ENCODE measurements around the gene MAP7.

The MAP7 gene

DNA sequence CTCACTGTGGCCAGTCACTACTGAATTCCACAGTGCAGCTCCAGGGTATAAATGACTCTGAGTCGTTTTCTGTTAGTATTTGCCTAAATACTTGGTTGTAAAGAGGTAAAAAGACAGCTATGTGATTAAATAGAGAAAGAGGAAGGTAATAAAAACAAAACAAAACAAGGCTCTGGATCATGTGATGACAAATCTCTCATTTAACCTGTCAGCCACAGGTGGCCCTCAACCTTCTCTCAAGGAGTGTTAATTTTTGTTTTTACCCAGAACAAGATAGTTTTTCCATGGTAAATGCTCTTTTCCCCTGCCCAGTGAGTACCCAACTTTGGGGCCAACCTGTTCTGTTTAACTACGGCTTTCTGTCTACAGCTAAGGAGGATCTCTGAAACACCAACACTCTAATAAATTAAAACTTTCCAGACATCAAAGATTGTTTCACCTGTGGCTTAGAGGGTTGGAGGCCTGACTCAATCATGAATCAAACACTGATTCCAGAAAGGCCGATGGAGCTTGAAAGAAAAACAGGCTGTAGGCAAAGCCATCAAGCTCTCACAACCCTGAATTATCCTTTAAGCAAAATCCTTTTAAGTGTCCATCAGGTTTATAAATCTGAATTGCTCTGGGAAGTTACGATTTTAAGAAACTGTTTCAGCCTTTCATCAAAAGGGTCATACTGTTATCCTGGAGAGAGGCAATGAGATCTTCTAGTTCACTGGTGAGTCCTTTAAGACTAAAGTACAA, 179.1 kb downstream of the MAP7 start:
- Histone ChIP-seq H3K9me3 (ENCODE audit: control insufficient read depth, insufficient read depth, low read length) (no peaks in the 10 kb centered on the region), H3K27me3 (ENCODE audit: control insufficient read depth, insufficient read depth, low read length) (no peaks in the 10 kb centered on the region), H3K27ac (ENCODE audit: low read length) (no peak overlapping the region), H3K4me3 (ENCODE audit: low read length) (no peak overlapping the region), H3K36me3 (ENCODE audit: control insufficient read depth, insufficient read depth, low read length) (no peaks in the 10 kb centered on the region), H3K4me1 (ENCODE audit: control insufficient read depth, insufficient read depth, low read length) (no peaks in the 10 kb centered on the region)
- DNase-seq (ENCODE audit: low read depth, low spot score): no peak
- no CpG with 5 or more reads among the region's 4 CpGs for WGBS (ENCODE audit: insufficient coverage, insufficient read length)

GRCh38 chr6:136365776-136366354, 184.4 kb downstream of the MAP7 start:
- peaks cover 8% of the 10 kb centered on the region for H3K36me3 ChIP-seq (ENCODE audit: control insufficient read depth, insufficient read depth, low read length)
- DNase-seq (ENCODE audit: low read depth, low spot score): no peak
- H3K27ac ChIP-seq (ENCODE audit: low read length): no peak overlapping the region
- no peaks in the 10 kb centered on the region for H3K4me1 ChIP-seq (ENCODE audit: control insufficient read depth, insufficient read depth, low read length)
- H3K27me3 ChIP-seq (ENCODE audit: control insufficient read depth, insufficient read depth, low read length): no peaks in the 10 kb centered on the region
- no peak overlapping the region for H3K4me3 ChIP-seq (ENCODE audit: low read length)
- H3K9me3 ChIP-seq (ENCODE audit: control insufficient read depth, insufficient read depth, low read length): no peaks in the 10 kb centered on the region
- no CpG with 5 or more reads among the region's 11 CpGs for WGBS (ENCODE audit: insufficient coverage, insufficient read length)

- H3K27ac ChIP-seq (ENCODE audit: low read length): no peak overlapping the region
- no peaks in the 10 kb centered on the region for H3K9me3 ChIP-seq (ENCODE audit: control insufficient read depth, insufficient read depth, low read length)
- peaks cover 13% of the 10 kb centered on the region for H3K36me3 ChIP-seq (ENCODE audit: control insufficient read depth, insufficient read depth, low read length)
- no CpG with 5 or more reads among the region's 11 CpGs for WGBS (ENCODE audit: insufficient coverage, insufficient read length)
- H3K4me1 ChIP-seq (ENCODE audit: control insufficient read depth, insufficient read depth, low read length): no peaks in the 10 kb centered on the region
- no peaks in the 10 kb centered on the region for H3K27me3 ChIP-seq (ENCODE audit: control insufficient read depth, insufficient read depth, low read length)
- no peak overlapping the region for H3K4me3 ChIP-seq (ENCODE audit: low read length)
- DNase-seq (ENCODE audit: low read depth, low spot score): no peak
Measured at GRCh38 chr6:136362421-136363356, 187.5 kb downstream of the MAP7 start.

DNA sequence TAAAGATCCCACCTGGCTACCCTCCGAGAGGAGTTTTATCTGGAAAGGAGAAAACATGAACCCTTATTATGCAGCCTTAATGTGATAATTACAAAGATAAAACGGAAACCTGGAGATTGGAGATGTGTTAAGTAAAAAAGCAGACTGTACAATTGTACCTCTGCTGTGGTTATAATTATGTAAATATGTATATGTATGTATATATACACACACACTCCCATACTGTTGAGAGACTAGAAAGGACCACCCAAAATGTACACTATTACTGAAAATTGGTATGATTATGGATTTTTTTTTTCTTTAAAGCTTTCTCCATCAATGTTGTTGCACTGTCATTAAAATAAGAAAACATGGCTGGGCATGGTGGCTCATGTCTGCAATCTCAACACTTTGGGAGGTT, 188.4 kb downstream of the MAP7 start:
- Histone ChIP-seq H3K4me1 (ENCODE audit: control insufficient read depth, insufficient read depth, low read length) (no peaks in the 10 kb centered on the region), H3K36me3 (ENCODE audit: control insufficient read depth, insufficient read depth, low read length) (peaks cover 13% of the 10 kb centered on the region), H3K4me3 (ENCODE audit: low read length) (no peak overlapping the region), H3K9me3 (ENCODE audit: control insufficient read depth, insufficient read depth, low read length) (no peaks in the 10 kb centered on the region), H3K27me3 (ENCODE audit: control insufficient read depth, insufficient read depth, low read length) (no peaks in the 10 kb centered on the region), H3K27ac (ENCODE audit: low read length) (no peak overlapping the region)
- WGBS (ENCODE audit: insufficient coverage, insufficient read length): no CpG with 5 or more reads among the region's 2 CpGs
- no peak for DNase-seq (ENCODE audit: low read depth, low spot score)

DNA sequence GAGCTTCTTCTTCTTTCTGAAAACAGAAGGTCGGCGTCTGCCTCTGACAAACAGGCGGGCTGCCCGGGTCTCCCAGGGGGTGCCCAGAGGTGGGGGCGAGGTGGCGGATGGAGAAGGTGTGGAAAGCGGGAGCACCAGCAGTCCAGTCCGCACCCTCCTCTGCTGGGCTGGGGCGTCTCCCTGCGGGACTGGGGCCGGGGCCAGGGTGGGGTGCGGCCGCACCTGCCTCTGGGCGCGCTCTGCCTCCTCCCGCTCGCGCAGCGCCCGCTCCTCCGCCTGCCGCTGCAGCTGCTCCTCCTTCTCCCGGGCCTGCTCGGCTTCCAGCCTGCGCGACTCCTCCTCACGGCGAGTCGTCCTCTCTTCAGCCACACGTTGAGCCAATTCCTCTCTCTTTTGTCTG, 189.4 kb downstream of the MAP7 start:
- Histone ChIP-seq H3K4me1 (ENCODE audit: control insufficient read depth, insufficient read depth, low read length) (no peaks in the 10 kb centered on the region), H3K27me3 (ENCODE audit: control insufficient read depth, insufficient read depth, low read length) (no peaks in the 10 kb centered on the region), H3K9me3 (ENCODE audit: control insufficient read depth, insufficient read depth, low read length) (no peaks in the 10 kb centered on the region), H3K4me3 (ENCODE audit: low read length) (no peak overlapping the region), H3K27ac (ENCODE audit: low read length) (no peak overlapping the region), H3K36me3 (ENCODE audit: control insufficient read depth, insufficient read depth, low read length) (peaks cover 13% of the 10 kb centered on the region)
- DNase-seq (ENCODE audit: low read depth, low spot score): no peak
- no CpG with 5 or more reads among the region's 30 CpGs for WGBS (ENCODE audit: insufficient coverage, insufficient read length)

DNA sequence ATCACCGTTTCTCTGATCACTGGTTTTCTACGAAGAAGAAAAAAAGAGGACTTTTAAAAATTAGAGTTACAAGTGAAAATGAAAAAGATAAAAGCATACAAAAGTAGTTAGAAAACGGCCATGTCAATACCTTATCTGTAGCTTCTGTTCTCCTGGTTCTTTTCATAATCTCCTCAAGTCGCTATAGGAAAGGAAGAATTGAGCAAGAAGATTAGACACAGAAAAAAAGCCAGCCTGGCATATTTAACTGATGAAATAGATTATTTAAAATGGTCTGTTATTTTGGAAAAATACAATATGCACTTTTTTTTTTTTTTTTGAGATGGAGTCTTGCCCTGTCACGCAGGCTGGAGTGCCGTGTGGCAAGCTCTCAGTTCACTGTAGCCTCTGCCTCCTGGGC, 190.4 kb downstream of the MAP7 start:
- Histone ChIP-seq H3K4me1 (ENCODE audit: control insufficient read depth, insufficient read depth, low read length) (no peaks in the 10 kb centered on the region), H3K27me3 (ENCODE audit: control insufficient read depth, insufficient read depth, low read length) (no peaks in the 10 kb centered on the region), H3K9me3 (ENCODE audit: control insufficient read depth, insufficient read depth, low read length) (no peaks in the 10 kb centered on the region), H3K27ac (ENCODE audit: low read length) (no peak overlapping the region), H3K36me3 (ENCODE audit: control insufficient read depth, insufficient read depth, low read length) (peaks cover 10% of the 10 kb centered on the region), H3K4me3 (ENCODE audit: low read length) (no peak overlapping the region)
- DNase-seq (ENCODE audit: low read depth, low spot score): no peak
- 100% methylated on average over 1 of the region's 6 CpGs for WGBS (ENCODE audit: insufficient coverage, insufficient read length)

- no CpG with 5 or more reads among the region's 2 CpGs for WGBS (ENCODE audit: insufficient coverage, insufficient read length)
- no peaks in the 10 kb centered on the region; the same call in 1 of the 2 replicates for H3K36me3 ChIP-seq (ENCODE audit: control insufficient read depth, insufficient read depth, low read length)
- H3K27ac ChIP-seq (ENCODE audit: low read length): no peak overlapping the region
- no peaks in the 10 kb centered on the region for H3K27me3 ChIP-seq (ENCODE audit: control insufficient read depth, insufficient read depth, low read length)
- H3K4me1 ChIP-seq (ENCODE audit: control insufficient read depth, insufficient read depth, low read length): peaks cover 2% of the 10 kb centered on the region; the same call in 1 of the 2 replicates
- H3K4me3 ChIP-seq (ENCODE audit: low read length): no peak overlapping the region
- H3K9me3 ChIP-seq (ENCODE audit: control insufficient read depth, insufficient read depth, low read length): no peaks in the 10 kb centered on the region
- DNase-seq (ENCODE audit: low read depth, low spot score): no peak
Measured at GRCh38 chr6:136351518-136352110, 198.6 kb downstream of the MAP7 start.

- Histone ChIP-seq H3K27ac (ENCODE audit: low read length) (no peak overlapping the region), H3K36me3 (ENCODE audit: control insufficient read depth, insufficient read depth, low read length) (no peaks in the 10 kb centered on the region; the same call in 1 of the 2 replicates), H3K4me3 (ENCODE audit: low read length) (no peak overlapping the region), H3K9me3 (ENCODE audit: control insufficient read depth, insufficient read depth, low read length) (no peaks in the 10 kb centered on the region), H3K27me3 (ENCODE audit: control insufficient read depth, insufficient read depth, low read length) (no peaks in the 10 kb centered on the region), H3K4me1 (ENCODE audit: control insufficient read depth, insufficient read depth, low read length) (peaks cover 2% of the 10 kb centered on the region; the same call in 1 of the 2 replicates)
- no CpG with 5 or more reads among the region's 3 CpGs for WGBS (ENCODE audit: insufficient coverage, insufficient read length)
- no peak for DNase-seq (ENCODE audit: low read depth, low spot score)
Measured at GRCh38 chr6:136350914-136351313, 199.3 kb downstream of the MAP7 start.

DNA sequence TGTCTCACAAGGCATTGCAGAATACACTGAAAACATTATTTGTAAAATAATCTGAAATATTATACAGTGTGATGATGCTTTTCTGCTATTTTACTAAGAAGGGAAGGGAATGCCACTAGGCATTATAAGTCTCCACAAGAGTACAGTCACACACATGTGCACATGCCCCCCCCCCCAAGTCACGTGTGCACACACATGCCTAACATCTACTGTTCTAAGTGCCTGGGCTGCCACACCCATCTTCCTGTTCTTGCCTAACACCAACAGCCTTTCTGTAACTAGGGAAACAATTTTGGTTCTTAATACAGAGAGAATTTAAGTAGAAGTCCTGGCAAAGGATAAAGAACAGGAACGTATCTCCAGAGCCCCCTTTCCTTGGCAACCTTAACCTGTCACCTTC, 202.4 kb downstream of the MAP7 start:
- no peaks in the 10 kb centered on the region for H3K9me3 ChIP-seq (ENCODE audit: control insufficient read depth, insufficient read depth, low read length)
- H3K36me3 ChIP-seq (ENCODE audit: control insufficient read depth, insufficient read depth, low read length): peaks cover 5% of the 10 kb centered on the region; the same call in 1 of the 2 replicates
- no peak for DNase-seq (ENCODE audit: low read depth, low spot score)
- H3K27me3 ChIP-seq (ENCODE audit: control insufficient read depth, insufficient read depth, low read length): no peaks in the 10 kb centered on the region
- no peak overlapping the region for H3K4me3 ChIP-seq (ENCODE audit: low read length)
- peaks cover 2% of the 10 kb centered on the region; the same call in 1 of the 2 replicates for H3K4me1 ChIP-seq (ENCODE audit: control insufficient read depth, insufficient read depth, low read length)
- H3K27ac ChIP-seq (ENCODE audit: low read length): no peak overlapping the region
- WGBS (ENCODE audit: insufficient coverage, insufficient read length): no CpG with 5 or more reads among the region's 2 CpGs

DNA sequence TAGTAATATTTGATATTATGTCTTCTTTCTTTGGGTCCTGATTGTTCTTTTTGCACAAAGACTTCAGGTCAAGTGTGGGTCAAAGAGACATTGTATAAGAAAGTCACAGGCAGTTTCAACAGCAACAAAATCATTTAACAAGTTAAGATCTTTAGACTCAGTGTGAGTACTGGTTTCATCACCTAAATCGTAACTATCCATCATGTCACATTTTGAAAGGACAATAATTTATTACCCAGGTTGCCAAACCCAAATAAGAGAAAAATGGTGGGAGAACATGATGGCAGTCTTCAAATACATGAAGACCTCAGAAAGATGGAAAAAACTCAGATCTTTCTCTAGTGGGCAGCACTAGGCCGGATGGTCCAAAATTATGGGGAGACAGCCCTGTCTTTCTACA, 205.1 kb downstream of the MAP7 start:
- Histone ChIP-seq H3K4me3 (ENCODE audit: low read length) (no peak overlapping the region), H3K4me1 (ENCODE audit: control insufficient read depth, insufficient read depth, low read length) (no peaks in the 10 kb centered on the region), H3K27me3 (ENCODE audit: control insufficient read depth, insufficient read depth, low read length) (no peaks in the 10 kb centered on the region), H3K9me3 (ENCODE audit: control insufficient read depth, insufficient read depth, low read length) (no peaks in the 10 kb centered on the region), H3K36me3 (ENCODE audit: control insufficient read depth, insufficient read depth, low read length) (peaks cover 5% of the 10 kb centered on the region; the same call in 1 of the 2 replicates), H3K27ac (ENCODE audit: low read length) (no peak overlapping the region)
- no CpG with 5 or more reads among the region's 2 CpGs for WGBS (ENCODE audit: insufficient coverage, insufficient read length)
- DNase-seq (ENCODE audit: low read depth, low spot score): no peak

All from iPS DF 6.9 (cell line).